ENCODE data around the gene SRRD.
A peak's percentile ranks its signal among the peaks of the same experiment; 100 is the strongest.

The SRRD gene

GRCh38 chr22:26484360-26484706, 656 bp downstream of the SRRD start:
- no peak for DNase-seq

GRCh38 chr22:26485013-26485412, 1.3 kb downstream of the SRRD start:
- DNase-seq: no peak

GRCh38 chr22:26485806-26486390, 2.2 kb downstream of the SRRD start:
- no peak for DNase-seq

- DNase-seq: no peak
These were observed 2.7 kb downstream of the SRRD start for GRCh38 chr22:26486394-26486793.

- DNase-seq: no peak
These were observed 4.3 kb downstream of the SRRD start for GRCh38 chr22:26487996-26488395.

GRCh38 chr22:26489447-26490036, 5.9 kb downstream of the SRRD start:
- DNase-seq: no peak

- no peak for DNase-seq
These were observed 8.5 kb downstream of the SRRD start for GRCh38 chr22:26492220-26492619.

GRCh38 chr22:26494506-26494905, 10.8 kb downstream of the SRRD start:
- DNase-seq: no peak

GRCh38 chr22:26496456-26496855, 12.8 kb downstream of the SRRD start:
- DNase-seq: no peak

- DNase-seq: no peak
These were observed 15.6 kb downstream of the SRRD start for GRCh38 chr22:26499188-26499703.

- DNase-seq: no peak
These were observed 18.3 kb downstream of the SRRD start for GRCh38 chr22:26501996-26502395.

- peak; percentile 24 for DNase-seq
These were observed 19.2 kb downstream of the SRRD start for GRCh38 chr22:26502688-26503561.

- DNase-seq: no peak
These were observed 20.1 kb downstream of the SRRD start for GRCh38 chr22:26503758-26504157.

GRCh38 chr22:26508148-26508547, 24.5 kb downstream of the SRRD start:
- DNase-seq: no peak

- peak; percentile 87 for DNase-seq
These were observed 28.6 kb downstream of the SRRD start, which contains the start of gene TFIP11 for GRCh38 chr22:26512149-26512793. TSS of gene TFIP11 (minus strand) at chr22:26512473. CDS start at chr22:26510272, 2,201 bp downstream.

- DNase-seq: no peak
These were observed 30.2 kb downstream of the SRRD start for GRCh38 chr22:26513838-26514237.

- no peak for DNase-seq
These were observed 30.9 kb downstream of the SRRD start for GRCh38 chr22:26514419-26515161.

GRCh38 chr22:26515931-26516330, 32.3 kb downstream of the SRRD start:
- no peak for DNase-seq

- DNase-seq: no peak
These were observed 32.8 kb downstream of the SRRD start for GRCh38 chr22:26516503-26516902.

- no peak for DNase-seq
These were observed 33.8 kb downstream of the SRRD start for GRCh38 chr22:26517429-26517828.

- no peak for DNase-seq
These were observed 38.3 kb downstream of the SRRD start for GRCh38 chr22:26522012-26522411.

GRCh38 chr22:26522592-26522991, 38.9 kb downstream of the SRRD start:
- DNase-seq: no peak

- no peak for DNase-seq
These were observed 41.2 kb downstream of the SRRD start for GRCh38 chr22:26524870-26525269.
